Body of pancreas (tissue), 4 donors: ENCODE data around the gene LRRC3. TPM values are rescaled to one million over a fixed set of nuclear protein-coding genes. Genes with fewer than 3 reads are reported as not detected.

Experiments
- ATAC-seq: fragments of 150-250 bp; one replicate; pipeline ENCODE4 v1.9.1; 2016
- DNase-seq, 4 donors: peaks; one replicate each; pipeline ENCODE4 v3.0.0-alpha.2; 2019
- H3K27ac ChIP-seq, 4 donors: fragments of 200-600 bp; sonication (generic); 1 replicate in 3 of 4; 2 replicates in 1 of 4; pipeline versions ENCODE4 v1.5.1 to v1.6.1; 2016 to 2019; ENCODE audit warnings: mild to moderate bottlenecking in 1 of 4, mixed read lengths in 1 of 4, moderate library complexity in 1 of 4
- H3K27me3 ChIP-seq, 2 donors: fragments of 200-600 bp; sonication (generic); one replicate each; pipeline ENCODE4 v1.6.0; 2016; ENCODE audit warnings: mild to moderate bottlenecking in 1 of 2
- H3K36me3 ChIP-seq, 2 donors: fragments of 200-600 bp; sonication (generic); replicated peaks in 1 of 2; 2 replicates each; pipeline ENCODE4 v1.5.1; 2016; ENCODE audit warnings: low read depth in 2 of 2; ENCODE audit not compliant: insufficient read depth in 1 of 2
- H3K4me1 ChIP-seq: fragments of 200-600 bp; sonication (generic); one replicate; pipeline ENCODE4 v1.6.0; 2016
- H3K4me3 ChIP-seq, 2 donors: fragments of 200-600 bp; sonication (generic); 1 replicate in 1 of 2; 2 replicates in 1 of 2; pipeline ENCODE4 v1.5.1; 2016 to 2019
- H3K9me3 ChIP-seq, 3 donors: fragments of 200-600 bp; sonication (generic); 1 replicate in 2 of 3; 2 replicates in 1 of 3; pipeline ENCODE4 v1.5.1; 2016
- POLR2A ChIP-seq, 3 donors: fragments of 450-650 bp; IDR thresholded peaks; one replicate each; pipeline ENCODE4 v1.6.1; 2016; ENCODE audit warnings: antibody characterized with exemption in 3 of 3, mild to moderate bottlenecking in 2 of 3
- WGBS, 2 donors: methylation state at CpG; one replicate each; pipeline ENCODE4 v1.1.5; 2017; 5-methylcytosine and 5-hydroxymethylcytosine counted together
- intact Hi-C: fragments of 100-400 bp; cut with DNase I; formaldehyde crosslinking; loops from one replicate; pipeline ENCODE4 v1.15.1; 2023
- total RNA-seq, 2 donors: library from RNA; depleted of rRNA; stranded (reverse); fragments of >200 nt; gene quantifications; one replicate each; pipeline ENCODE4 v1.1.0, GENCODE V29; 2016
- TF ChIP-seq, protein P1 (sequence below), 7 experiments: fragments of 450-650 bp in 4 of 7; fragments of 200-600 bp in 3 of 7; sonication (generic) in 3 of 7; IDR thresholded peaks; one replicate each; pipeline ENCODE4 v1.5.1; 2016 to 2019; ENCODE audit warnings: antibody characterized with exemption in 7 of 7

LRRC3 gene
- total RNA-seq, 2 donors from 2014 or later = 0.33 to 1.0 TPM

DNA sequence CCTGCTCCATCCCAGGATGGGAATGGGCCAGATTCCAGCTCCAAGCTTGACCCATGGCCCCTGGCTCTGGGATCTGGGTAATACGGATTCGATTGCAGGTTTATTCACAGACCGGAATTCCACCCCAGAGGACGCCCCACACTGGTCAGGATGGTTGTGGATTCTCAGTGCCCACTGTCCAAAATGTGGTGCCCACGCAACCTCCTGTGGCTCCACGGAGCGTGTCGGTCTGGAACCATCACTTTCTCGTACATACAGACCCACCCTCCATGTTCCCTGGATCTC lies 53.1 kb downstream of the LRRC3 start:
- no peaks in the 10 kb centered on the region for H3K27me3 ChIP-seq
- DNase-seq (no peak), ATAC-seq (no peak)
- H3K4me3 ChIP-seq = no peak overlapping the region
- peaks cover 14% of the 10 kb centered on the region for H3K4me1 ChIP-seq
- intact Hi-C loops = no loop called here
- no peak for TF ChIP-seq POLR2A (IDR thresholded peaks at IDR 0.05)
- WGBS, 2 donors = 78 to 89% methylated on average over 9 of the region's 9 CpGs
- no peaks in the 10 kb centered on the region for H3K9me3 ChIP-seq
- no peak overlapping the region for H3K27ac ChIP-seq
- no peaks in the 10 kb centered on the region for H3K36me3 ChIP-seq

DNA sequence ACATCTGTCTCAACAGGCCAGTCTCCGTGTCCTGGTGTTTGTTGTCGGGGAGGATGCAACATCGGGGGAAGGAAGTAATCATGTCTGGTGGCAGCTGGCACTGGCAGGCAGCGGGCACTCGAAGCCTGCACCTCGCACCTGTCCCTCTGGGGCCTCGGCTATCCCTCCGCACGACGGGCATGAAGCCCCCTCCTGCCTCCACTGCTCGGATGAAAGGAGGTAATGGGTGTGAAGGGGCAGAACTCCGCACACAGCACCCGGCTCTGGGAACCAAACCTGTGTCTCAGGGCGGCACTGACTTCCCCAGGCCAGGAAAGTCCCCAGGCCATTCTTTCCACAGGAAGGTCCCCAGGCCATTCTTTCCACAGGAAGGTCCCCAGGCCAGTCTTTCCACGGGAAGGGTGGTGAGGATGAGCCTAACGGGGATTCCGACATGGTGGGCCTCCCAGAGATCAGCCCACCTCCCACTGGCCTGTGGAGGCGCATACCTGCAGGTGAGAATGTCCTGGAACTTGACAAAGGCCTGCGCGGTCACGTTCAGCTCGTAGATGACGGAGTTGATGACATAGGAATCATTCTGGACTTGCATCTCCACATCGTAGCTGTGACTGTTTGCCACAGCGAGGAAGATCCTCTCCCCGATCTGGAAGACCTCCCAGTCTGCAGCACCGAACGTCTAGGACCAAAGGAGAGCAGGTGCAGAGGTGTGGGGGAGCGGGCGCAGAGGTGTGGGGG lies 53.6 kb downstream of the LRRC3 start:
- Histone ChIP-seq H3K9me3 (no peaks in the 10 kb centered on the region), H3K27ac (no peak overlapping the region), H3K36me3 (no peaks in the 10 kb centered on the region), H3K27me3 (no peaks in the 10 kb centered on the region), H3K4me1 (peaks cover 14% of the 10 kb centered on the region), H3K4me3 (no peak overlapping the region)
- intact Hi-C loops = no loop called here
- ATAC-seq (no peak), DNase-seq (no peak)
- WGBS, 2 donors = 80 to 85% methylated on average over 17 to 30 of the region's 30 CpGs
- TF ChIP-seq, protein P1, sequence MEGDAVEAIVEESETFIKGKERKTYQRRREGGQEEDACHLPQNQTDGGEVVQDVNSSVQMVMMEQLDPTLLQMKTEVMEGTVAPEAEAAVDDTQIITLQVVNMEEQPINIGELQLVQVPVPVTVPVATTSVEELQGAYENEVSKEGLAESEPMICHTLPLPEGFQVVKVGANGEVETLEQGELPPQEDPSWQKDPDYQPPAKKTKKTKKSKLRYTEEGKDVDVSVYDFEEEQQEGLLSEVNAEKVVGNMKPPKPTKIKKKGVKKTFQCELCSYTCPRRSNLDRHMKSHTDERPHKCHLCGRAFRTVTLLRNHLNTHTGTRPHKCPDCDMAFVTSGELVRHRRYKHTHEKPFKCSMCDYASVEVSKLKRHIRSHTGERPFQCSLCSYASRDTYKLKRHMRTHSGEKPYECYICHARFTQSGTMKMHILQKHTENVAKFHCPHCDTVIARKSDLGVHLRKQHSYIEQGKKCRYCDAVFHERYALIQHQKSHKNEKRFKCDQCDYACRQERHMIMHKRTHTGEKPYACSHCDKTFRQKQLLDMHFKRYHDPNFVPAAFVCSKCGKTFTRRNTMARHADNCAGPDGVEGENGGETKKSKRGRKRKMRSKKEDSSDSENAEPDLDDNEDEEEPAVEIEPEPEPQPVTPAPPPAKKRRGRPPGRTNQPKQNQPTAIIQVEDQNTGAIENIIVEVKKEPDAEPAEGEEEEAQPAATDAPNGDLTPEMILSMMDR (IDR thresholded peaks at IDR 0.05) = no peak
- TF ChIP-seq POLR2A (IDR thresholded peaks at IDR 0.05) = no peak

DNA sequence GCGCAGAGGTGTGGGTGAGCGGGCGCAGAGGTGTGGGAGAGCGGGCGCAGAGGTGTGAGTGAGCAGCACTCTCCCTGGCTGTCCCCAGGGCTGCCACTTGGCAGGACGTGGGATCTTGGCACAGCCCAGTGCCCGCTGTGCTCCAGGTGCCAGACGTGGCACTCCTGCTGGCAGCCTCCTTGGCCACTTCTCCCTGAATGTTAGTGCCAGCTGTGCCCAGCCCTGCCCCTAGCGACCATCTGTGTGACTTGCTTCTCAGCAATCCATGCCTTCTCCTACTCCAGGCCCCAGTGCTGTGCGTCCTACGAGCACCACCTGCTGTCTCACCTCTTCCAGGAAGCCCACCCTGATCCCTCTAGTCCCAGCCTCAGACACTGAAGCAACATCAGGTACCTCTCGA lies 54.2 kb downstream of the LRRC3 start:
- peak; percentile 95 for ATAC-seq

DNA sequence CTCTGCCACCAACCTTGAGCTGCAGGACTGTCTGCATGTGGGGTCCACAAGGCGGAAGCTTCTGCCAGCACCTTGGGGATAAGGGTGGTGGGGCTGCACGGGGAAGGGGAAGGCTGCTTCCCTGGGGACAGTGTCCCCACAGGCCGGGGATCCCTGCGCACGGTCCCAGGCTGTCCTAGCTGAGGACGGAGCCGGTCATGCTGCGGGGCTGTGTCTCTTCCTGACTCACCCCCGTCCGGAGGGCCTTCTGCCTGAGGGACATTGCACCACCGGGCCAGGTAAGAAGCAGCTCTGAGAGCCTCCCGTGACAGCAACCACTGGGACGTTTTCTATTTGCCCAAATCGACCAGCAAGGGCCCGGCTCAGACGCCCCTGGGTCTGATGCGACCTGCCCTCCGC lies 54.8 kb downstream of the LRRC3 start:
- H3K27me3 ChIP-seq = no peaks in the 10 kb centered on the region

More for the DNA sequence above, 54.2 kb downstream of the LRRC3 start:
- Histone ChIP-seq H3K27me3 (no peaks in the 10 kb centered on the region), H3K36me3 (no peaks in the 10 kb centered on the region), H3K4me1 (peaks cover 14% of the 10 kb centered on the region), H3K9me3 (no peaks in the 10 kb centered on the region), H3K27ac (no peak overlapping the region), H3K4me3 (no peak overlapping the region)
- 28 to 41% methylated on average over 9 to 12 of the region's 12 CpGs for WGBS, 2 donors
- intact Hi-C loops = no loop called here
- DNase-seq = peak; percentile 93 to 96 (median 96)
- TF ChIP-seq, protein P1 (IDR thresholded peaks at IDR 0.05) = peak in 6 of 7 experiments; percentile 27 to 90 (median 79)
- no peak for TF ChIP-seq POLR2A (IDR thresholded peaks at IDR 0.05)

DNA sequence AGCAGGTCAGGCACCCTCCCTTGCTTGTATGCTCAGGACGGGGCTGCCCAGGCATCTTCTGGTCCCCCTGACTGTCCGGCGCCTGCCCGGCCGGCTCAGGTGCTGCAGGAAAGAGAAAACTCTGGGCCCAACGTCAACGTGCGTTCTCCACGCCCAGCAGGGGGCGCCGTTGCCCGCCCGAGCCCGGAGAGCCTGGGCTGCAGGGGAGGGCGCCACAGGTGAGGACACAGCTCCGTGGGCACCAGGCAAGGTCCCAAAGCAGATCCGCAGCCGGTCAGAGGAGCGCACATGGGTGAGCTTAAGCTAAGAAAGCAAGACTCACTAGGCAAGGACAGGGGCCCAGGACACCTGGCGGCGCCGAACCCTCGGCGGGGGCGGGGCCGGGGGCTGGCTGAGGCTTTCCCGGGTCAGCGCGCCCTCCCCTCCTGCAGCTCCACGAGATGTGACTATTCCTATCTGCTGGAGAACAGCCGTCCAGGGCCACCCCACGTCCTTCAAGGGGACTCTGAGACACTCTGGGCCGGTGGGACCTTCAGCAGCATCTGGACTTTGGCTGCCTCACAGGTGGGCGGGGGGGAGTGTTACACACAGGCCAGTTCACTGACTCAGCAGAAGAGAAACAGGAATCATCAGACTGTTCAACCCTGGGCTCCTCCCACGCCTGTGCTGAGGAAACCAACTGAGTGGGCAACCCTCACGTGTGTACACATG lies 55.4 kb downstream of the LRRC3 start:
- no peak overlapping the region for H3K27ac ChIP-seq
- peak; percentile 67 for ATAC-seq
- no peak for TF ChIP-seq POLR2A (IDR thresholded peaks at IDR 0.05)
- TF ChIP-seq, protein P1 (IDR thresholded peaks at IDR 0.05) = peak; percentile 68 to 88 (median 85)
- H3K4me3 ChIP-seq = no peak overlapping the region
- WGBS, 2 donors = 7% methylated on average over 6 to 36 of the region's 36 CpGs
- no peaks in the 10 kb centered on the region for H3K36me3 ChIP-seq
- DNase-seq = peak; percentile 66 to 79 (median 72)
- intact Hi-C loops = loop anchor here (10.0 kb wide), 1 partner anchor 294 kb away; the partner anchor contains the start of gene UBE2G2
- H3K27me3 ChIP-seq = no peaks in the 10 kb centered on the region
- H3K9me3 ChIP-seq = no peaks in the 10 kb centered on the region
- peaks cover 14% of the 10 kb centered on the region for H3K4me1 ChIP-seq

More for the DNA sequence above, 54.8 kb downstream of the LRRC3 start:
- H3K27ac ChIP-seq = no peak overlapping the region
- intact Hi-C loops = loop anchor here (10.0 kb wide), 1 partner anchor 295 kb away; the partner anchor contains the start of gene UBE2G2
- no peak for DNase-seq
- TF ChIP-seq, protein P1 (IDR thresholded peaks at IDR 0.05) = no peak
- TF ChIP-seq POLR2A (IDR thresholded peaks at IDR 0.05) = no peak
- H3K4me3 ChIP-seq = no peak overlapping the region
- peaks cover 14% of the 10 kb centered on the region for H3K4me1 ChIP-seq
- H3K36me3 ChIP-seq = no peaks in the 10 kb centered on the region
- 0 to 34% methylated on average over 7 to 18 of the region's 18 CpGs for WGBS, 2 donors
- ATAC-seq = no peak
- H3K9me3 ChIP-seq = no peaks in the 10 kb centered on the region
